Daoy (cell line): ENCODE results near the gene SUSD3. TPM values are rescaled to one million over a fixed set of nuclear protein-coding genes. Genes with fewer than 3 reads are reported as not detected.
A peak's percentile ranks its signal among the peaks of the same experiment; 100 is the strongest.
"Not testable (repeated sequence)": the region's sequence is repeated elsewhere in the genome, so short reads cannot be mapped to it uniquely, and the experiment has no call there.

ENCODE experiments used
- DNase-seq: peaks from one replicate; pipeline ENCODE4 v3.0.0-alpha.2; 2015; ENCODE audit warnings: low read depth
- total RNA-seq: library from RNA; depleted of rRNA; stranded (reverse); fragments of >200 nt; shearing (Covaris generic); gene quantifications from 2 replicates; pipeline ENCODE4 v1.2.3, GENCODE V29; 2014

SUSD3 gene
- total RNA-seq, 1 experiment from 2014 or later: 0.40 TPM

- DNase-seq: no peak
Measured at GRCh38 chr9:93111001-93111370, 52.5 kb downstream of the SUSD3 start.

DNA sequence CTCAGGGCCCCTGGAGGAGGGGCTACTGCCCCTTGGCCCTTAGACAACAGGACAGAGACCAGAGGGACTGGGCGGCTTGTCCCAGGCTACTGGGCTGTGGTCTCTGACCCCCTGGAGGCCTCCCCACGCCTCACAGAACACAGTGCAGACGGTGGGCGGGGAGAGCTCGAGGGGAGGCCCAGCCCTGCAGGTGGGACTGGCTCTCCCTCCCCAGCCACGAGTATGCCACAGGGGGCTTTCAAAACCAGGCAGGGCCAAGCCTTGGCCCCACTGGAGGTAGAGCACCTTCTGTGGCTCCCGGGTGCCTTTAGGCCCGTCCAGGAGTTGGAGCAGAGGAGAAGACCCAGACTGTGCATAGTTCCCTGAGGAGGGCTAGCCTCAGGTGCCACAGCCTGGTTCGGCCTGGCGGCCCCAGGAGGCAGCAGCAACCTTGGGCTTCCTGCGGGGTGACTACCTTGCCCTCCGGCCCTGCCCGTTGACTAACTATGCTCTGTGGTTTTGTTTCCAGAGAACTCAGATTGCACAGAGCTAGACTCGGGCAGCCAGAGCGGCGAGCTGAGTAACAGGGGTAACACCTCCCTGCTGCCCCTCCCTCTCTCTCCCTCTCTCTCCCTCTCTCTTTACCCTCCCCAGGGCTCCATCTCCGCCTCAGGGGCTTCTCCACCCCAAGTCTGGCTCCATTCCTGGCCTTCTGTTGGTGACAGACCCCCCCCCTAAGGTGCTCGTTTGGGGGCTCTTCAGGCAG lies 53.0 kb downstream of the SUSD3 start:
- DNase-seq: peak; percentile 79

DNA sequence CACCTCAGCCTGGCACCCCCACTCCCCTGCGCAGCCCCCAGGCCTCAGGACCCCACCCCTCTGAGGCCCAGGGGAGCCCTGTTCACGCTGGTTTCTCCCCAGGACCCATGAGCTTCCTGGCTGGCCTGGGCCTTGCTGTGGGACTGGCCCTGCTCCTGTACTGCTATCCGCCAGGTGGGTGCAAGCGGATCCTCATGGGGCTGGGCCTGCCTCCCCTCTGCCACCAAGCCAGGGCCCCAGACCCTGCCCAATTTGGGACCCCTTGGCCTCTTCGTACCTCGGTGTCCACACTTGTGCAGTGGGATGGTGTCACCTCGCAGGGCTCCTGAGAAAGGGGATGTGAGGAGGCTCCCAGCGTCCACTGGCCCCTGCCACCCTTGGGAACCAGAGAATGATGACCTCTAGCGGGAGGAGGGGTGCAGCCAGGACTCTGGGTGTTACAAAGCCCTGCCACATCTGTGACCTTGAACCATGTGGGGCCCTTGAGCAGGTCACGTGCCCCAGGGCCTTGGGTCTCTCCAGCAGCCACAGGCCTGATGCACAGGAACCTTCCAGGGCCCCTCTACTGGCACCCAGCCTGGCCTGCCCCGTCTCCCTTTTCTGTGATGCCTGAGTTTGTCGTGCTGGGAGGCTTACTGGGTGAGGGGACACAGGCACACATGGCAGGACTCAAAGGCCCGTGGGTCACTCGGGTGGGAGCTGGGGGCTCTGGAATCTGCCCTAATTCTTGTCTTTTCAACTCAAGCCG lies 53.8 kb downstream of the SUSD3 start:
- DNase-seq: no peak

DNA sequence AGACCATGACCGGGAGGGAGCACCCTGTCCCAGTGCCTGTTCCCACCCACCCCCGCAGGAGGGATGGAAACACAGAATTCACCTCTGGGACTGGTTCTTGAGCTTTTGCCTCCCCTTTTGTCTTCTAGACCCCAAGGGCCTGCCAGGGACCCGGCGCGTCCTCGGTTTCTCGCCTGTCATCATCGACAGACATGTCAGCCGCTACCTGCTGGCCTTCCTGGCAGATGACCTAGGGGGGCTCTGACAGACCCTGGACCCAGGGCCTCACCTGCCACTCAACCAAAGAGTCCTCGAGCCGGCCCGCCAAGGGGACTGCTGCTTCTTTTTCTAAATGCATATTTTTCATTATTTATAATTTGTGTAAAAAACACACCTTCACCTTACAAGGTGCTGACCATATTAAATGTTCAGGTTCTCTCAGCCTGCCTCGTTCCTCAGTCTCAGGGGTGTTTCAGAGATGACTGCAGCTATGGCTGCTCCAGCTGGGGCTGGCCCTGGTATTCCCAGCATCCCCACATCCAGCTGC lies 54.4 kb downstream of the SUSD3 start:
- DNase-seq: no peak

DNA sequence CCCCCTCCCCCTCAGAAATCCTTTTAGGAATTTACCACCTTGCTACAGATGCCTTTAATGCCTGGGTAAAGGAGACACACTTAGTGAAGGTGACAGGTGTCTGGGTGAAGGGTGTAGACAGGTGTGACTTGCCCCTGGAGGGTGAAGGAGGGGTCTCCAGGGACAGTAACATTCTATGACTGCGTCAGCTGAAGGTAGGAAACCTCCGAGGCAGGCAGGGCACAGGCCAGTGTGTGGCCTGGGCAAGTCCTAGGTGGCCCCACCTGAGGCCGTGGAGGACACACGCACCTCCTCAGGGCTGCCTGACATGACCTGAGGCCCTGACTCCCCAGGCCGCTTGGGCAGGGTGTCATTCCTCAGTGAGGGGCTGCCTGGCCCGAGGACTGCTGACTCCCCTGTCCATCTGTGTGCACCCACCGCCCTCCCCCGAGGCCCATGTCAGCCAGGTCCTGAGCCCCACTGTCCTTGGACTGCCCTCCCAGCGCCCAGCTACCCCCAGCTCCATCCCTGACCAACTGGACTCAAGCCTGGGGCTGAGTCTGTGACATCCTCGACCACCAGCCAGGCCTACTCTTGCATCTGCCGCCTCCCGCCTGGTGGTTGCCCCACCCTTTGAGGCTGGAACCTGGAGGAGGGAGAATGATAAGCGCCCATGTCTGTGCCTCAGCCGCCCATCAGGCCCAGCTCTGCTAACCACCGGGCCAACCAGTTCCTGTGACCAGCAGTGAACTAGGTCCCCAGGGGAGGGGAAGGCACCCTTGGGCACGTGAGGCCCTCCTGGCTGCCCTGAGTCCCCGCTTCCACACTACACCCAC lies 55.9 kb downstream of the SUSD3 start:
- DNase-seq: no peak

- no peak for DNase-seq
Measured at GRCh38 chr9:93114984-93115335, 56.5 kb downstream of the SUSD3 start.

GRCh38 chr9:93115486-93116071 lies 57.1 kb downstream of the SUSD3 start:
- DNase-seq: no peak

- DNase-seq: no peak
Measured at GRCh38 chr9:93116072-93116961, 57.8 kb downstream of the SUSD3 start.

GRCh38 chr9:93117521-93117920 lies 59.0 kb downstream of the SUSD3 start:
- DNase-seq: not testable (repeated sequence)

GRCh38 chr9:93117924-93118862 lies 59.7 kb downstream of the SUSD3 start:
- no peak for DNase-seq

- DNase-seq: no peak
Measured at GRCh38 chr9:93118863-93119702, 60.6 kb downstream of the SUSD3 start.

DNA sequence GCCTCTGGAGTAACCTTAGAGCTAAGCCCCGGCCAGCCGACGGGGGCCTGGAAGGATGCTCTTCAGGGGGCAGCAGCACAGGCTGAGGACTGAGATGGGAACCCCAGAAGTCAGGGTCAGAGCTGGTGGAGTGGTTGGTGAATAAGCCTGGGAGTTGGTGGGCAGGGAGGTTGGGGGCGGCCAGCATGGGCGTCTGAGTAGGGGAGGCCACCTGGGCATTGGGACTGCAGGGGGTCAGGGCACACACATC lies 61.1 kb downstream of the SUSD3 start:
- DNase-seq: no peak

DNA sequence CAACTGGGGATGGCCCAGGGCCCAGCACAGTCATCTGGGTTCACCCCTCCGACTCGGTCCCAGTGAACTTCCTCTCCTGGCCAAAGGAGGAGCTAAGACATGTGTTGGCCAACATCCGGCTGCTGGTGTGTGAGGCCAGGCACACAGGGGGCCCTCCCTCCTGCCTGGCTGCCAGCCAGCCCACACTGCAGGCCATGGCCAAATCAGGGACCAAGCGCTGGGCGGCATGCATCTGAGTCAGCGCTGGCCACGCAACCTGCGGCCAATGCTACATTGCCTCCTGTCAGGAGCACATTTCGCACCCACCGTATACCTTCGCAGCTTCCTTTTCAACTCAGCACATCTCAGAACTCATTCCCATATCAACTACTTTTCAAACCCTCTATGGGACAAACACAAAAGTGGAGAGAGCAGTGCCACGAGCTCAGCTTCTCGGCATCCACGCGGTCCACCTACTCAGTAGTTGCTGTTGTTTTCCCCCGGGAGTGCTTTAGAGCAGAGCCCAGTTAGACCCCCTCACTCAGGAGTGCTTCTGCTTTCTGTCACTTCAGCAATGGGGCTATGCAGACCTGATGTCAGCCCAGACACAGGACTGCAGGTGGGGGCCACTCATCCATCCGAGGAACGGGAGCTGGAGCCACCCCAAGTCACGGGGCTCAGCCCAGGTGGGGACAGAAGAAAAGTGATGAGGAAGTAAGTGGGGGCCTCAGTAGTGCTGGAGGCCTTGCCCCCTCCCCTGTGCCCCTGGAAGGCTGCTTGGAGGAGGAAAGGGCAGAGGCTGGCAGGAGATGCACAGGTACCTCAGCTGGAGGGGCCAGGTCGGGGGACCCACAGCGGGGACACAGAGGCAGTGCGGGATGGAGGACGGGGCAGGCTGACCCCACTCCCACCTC lies 61.7 kb downstream of the SUSD3 start:
- peak; percentile 99 for DNase-seq

DNA sequence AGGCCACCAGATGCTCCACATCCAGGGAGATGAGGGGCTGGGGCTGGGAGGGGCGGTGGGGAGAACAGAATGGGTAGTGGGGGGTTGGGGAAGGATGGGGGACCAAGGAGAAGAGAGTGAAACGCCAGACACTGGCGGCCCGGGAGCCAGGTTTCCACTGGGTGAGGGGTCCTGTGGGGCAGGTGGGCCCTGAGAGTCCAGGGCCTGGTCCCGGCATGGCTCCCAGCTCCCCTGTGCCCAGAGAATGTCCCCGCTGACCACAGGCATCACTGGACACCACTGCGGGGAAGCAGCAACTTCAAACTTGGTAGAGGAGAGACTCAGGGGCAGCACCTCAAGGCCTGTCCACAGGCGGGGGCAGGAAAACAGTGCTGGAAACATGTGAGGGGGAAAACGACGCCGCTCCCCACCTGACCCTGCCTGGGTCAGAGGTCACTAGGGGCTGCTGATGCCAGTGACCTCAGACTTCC lies 62.4 kb downstream of the SUSD3 start:
- DNase-seq: peak; percentile 1

DNA sequence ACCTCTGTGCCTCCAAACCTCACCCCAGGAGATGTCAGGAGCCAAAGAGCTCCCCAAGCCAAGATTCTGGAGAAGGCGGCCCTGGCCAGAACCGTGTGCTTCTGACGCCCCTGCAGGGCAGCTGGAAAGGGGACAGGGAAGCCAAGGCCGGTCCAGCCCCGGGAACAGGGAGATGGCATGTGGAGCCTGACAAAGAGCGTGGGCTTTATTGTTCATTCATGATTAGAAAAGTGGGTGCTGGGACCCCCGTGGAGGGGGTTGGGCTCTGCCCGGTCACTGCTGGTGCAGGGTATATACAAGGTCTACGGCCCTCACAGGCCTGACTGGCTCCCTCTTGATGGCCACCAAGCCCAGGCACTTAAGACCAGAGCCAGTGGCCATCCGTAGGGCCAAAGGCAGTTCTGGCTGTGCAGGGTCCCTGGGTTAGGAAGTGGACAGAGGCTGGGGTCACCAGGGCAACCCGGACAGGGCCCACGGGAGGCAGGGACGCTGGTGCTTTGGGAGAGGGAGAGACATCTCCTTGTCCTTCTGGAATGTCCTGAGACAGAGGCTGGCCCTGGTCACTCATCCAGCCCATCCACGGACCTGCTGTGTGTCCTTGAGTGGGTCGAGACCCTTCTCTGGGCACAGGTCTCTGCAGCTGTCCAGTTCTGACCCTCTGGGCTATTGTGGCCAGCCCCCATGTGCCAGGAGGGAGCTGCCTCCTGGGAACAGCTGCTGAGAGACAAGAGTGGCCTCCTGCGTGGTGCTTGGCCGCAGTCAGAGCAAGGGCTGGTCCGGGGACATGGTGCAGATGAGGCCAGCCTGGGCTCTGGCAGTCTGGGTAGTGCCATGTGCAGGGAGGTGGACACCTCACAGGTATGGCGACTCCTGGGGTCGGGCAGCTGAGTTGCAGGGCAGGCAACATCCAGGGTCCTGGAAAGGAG lies 63.1 kb downstream of the SUSD3 start:
- DNase-seq: peak; percentile 2

GRCh38 chr9:93122721-93123221 lies 64.3 kb downstream of the SUSD3 start:
- peak; percentile 4 for DNase-seq
